ENCODE measurements around the gene VWA3B.

- no peak for TF ChIP-seq EZH2phosphoT487 (IDR thresholded peaks at IDR 0.05; ENCODE audit: insufficient read depth, low read depth)
- TF ChIP-seq EZH2 (IDR thresholded peaks at IDR 0.05; ENCODE audit: insufficient read depth, poor library complexity, severe bottlenecking): no peak
Measured at GRCh38 chr2:98242003-98242402, 155.0 kb downstream of the VWA3B start.
